ENCODE data around the gene CUL9.

CUL9 gene

DNA sequence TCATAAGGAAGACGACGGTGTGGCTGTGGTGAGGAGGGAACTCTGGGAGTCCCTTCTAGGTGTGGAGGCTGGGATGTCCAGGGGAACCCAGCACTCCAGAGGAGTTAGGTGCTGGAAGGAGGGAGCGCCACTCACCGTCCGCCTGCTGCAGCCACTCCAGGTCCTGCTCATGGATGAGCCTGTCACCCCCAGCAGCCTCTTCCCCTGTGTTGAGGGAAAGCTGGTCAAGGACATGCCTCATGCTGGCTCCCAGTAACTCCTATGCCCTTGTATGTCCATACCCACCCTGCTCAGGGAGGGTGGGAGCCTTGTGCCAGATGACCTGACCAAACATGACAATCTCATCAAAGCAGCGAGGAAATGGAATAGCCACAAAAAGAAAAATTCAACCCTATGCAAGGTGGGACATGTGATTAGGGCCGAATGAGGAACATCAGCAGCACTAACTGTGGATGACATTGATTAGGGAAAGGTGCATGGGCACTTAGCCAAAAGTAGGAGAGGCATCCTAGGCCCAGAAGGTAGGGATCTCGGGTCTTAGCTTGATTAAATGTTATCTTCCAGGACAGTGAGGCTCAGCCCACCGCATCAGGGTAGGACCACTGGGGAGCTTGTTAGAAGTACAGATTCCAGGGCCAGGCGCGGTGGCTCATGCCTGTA, 44.3 kb downstream of the CUL9 start:
- H3K9ac ChIP-seq (ENCODE audit: low read length in 5 of 5): no peak overlapping the region
- H3K27me3 ChIP-seq (ENCODE audit: control insufficient read depth in 5 of 5, insufficient read depth in 4 of 5, low read length in 5 of 5): no peaks in the 10 kb centered on the region
- peaks cover 0 to 38% (median 23%) of the 10 kb centered on the region in 5 donors for H3K36me3 ChIP-seq (ENCODE audit: control insufficient read depth in 5 of 5, insufficient read depth in 5 of 5, low read length in 5 of 5)
- no peak overlapping the region for H3K4me3 ChIP-seq (ENCODE audit: low read depth in 1 of 5, low read length in 5 of 5)
- peaks cover 2 to 21% (median 8%) of the 10 kb centered on the region in 5 donors for H3K4me1 ChIP-seq (ENCODE audit: control insufficient read depth in 5 of 5, insufficient read depth in 5 of 5, low read length in 5 of 5)
- no peak overlapping the region for H3K27ac ChIP-seq (ENCODE audit: low read depth, low read length)
- H3K9me3 ChIP-seq (ENCODE audit: control insufficient read depth in 5 of 5, low read length in 5 of 5): no peaks in the 10 kb centered on the region

DNA sequence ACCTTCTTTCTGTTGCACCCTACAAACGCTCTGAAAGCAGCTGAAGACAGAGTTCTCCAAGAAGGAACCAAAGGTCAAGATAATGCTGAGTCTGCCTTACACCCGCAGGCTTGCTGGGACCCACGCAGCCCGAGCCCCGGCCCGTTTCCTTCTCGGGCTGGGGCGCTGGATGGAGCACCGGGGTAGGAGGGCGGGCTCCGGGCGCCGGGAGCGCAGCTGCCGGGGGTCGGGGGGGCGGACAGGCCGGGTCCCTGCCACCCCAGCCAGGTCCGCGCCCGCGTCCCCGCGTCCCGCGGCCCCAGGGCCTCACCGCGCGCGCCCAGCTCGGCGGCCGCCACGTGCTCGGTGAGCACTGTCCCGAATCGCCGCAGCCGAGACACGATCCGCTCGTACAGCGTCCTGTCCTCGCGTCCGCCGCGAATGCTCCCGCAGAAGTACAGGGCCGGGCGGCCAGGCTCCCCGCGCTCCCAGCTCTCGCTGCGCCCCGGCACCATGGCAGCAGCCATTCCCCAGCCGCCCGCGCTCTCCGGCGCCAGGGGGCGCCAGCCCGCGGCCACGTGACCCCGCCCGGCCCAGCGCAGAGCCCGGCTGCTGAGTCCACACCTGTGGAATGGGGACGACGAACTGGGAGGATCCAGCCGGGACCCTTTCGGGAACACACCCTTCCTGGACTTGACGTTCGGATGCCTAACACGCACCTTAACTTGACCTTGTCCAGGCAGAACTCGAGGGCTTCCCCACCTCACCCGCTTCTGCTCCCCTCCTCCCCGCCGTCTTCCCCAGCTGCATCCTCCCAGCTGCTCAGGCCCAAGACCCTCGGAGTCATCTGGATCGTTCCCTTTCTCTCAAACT, 47.2 kb downstream of the CUL9 start, which contains the start of gene DNPH1:
DNPH1 (minus strand) TSS at position 531 of the 852 bp plus-strand sequence; CDS start at position 506, 25 bp downstream.
- peak within 1 kb of the TSS; percentile 46 to 78 (median 53) for H3K9ac ChIP-seq (ENCODE audit: low read length in 5 of 5)
- H3K4me1 ChIP-seq (ENCODE audit: control insufficient read depth in 5 of 5, insufficient read depth in 5 of 5, low read length in 5 of 5): peaks cover 2 to 17% (median 8%) of the 10 kb centered on the region in 5 donors
- H3K9me3 ChIP-seq (ENCODE audit: control insufficient read depth in 5 of 5, low read length in 5 of 5): no peaks in the 10 kb centered on the region
- peaks cover 0 to 12% (median 4%) of the 10 kb centered on the region in 5 donors for H3K36me3 ChIP-seq (ENCODE audit: control insufficient read depth in 5 of 5, insufficient read depth in 5 of 5, low read length in 5 of 5)
- no peak within 1 kb of the TSS for H3K27ac ChIP-seq (ENCODE audit: low read depth, low read length)
- H3K27me3 ChIP-seq (ENCODE audit: control insufficient read depth in 5 of 5, insufficient read depth in 4 of 5, low read length in 5 of 5): peaks cover 0 to 4% (median 0%) of the 10 kb centered on the region in 5 donors
- peak within 1 kb of the TSS; percentile 56 to 76 (median 71) for H3K4me3 ChIP-seq (ENCODE audit: low read depth in 1 of 5, low read length in 5 of 5)

DNA sequence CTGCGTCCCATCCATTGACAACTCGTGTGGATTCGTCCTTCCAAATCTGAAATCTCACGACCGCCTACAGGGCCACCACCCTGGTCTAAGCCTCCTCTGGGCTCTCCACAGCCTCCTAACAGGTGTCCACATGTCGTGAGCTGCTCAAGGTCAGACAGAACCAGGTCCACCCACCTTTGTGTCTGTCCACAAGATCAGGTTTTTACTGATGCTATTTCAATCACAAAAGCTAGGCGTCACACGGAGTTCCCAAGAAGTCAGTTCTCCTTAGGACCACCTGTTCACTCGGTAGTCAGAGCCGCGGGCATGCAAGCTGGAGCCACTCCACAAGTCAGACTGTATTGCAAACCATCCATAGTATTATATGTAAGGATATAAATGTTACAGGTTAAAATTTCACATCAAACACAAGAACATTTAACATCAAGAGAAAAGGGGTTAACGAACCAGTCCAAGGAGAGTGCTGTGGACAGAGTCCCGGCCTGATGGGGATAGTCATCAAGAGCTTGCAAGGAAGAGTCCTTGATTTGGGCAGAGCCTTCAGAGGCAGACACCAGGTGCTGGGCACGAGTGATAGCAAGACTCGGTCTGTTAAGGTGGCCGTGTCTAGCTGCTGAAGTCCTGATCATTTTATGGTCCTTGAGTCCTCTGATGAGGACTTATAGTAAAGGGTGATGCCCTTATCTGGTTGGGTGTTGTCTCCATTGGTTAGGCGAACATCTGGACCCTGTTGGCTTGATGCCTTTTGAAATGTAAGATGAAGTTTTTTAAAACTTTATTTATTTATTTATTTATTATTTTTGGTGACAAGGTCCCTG, 48.0 kb downstream of the CUL9 start:
- Histone ChIP-seq H3K36me3 (ENCODE audit: control insufficient read depth in 5 of 5, insufficient read depth in 5 of 5, low read length in 5 of 5) (peaks cover 0 to 9% (median 0%) of the 10 kb centered on the region in 5 donors), H3K9ac (ENCODE audit: low read length in 5 of 5) (peak overlapping the region in 1 of 5 donors; percentile 67), H3K4me3 (ENCODE audit: low read depth in 1 of 5, low read length in 5 of 5) (peak overlapping the region in 3 of 5 donors; percentile 22 to 76 (median 69)), H3K4me1 (ENCODE audit: control insufficient read depth in 5 of 5, insufficient read depth in 5 of 5, low read length in 5 of 5) (peaks cover 2 to 14% (median 8%) of the 10 kb centered on the region in 5 donors), H3K27me3 (ENCODE audit: control insufficient read depth in 5 of 5, insufficient read depth in 4 of 5, low read length in 5 of 5) (peaks cover 0 to 4% (median 0%) of the 10 kb centered on the region in 5 donors), H3K27ac (ENCODE audit: low read depth, low read length) (no peak overlapping the region), H3K9me3 (ENCODE audit: control insufficient read depth in 5 of 5, low read length in 5 of 5) (no peaks in the 10 kb centered on the region)

DNA sequence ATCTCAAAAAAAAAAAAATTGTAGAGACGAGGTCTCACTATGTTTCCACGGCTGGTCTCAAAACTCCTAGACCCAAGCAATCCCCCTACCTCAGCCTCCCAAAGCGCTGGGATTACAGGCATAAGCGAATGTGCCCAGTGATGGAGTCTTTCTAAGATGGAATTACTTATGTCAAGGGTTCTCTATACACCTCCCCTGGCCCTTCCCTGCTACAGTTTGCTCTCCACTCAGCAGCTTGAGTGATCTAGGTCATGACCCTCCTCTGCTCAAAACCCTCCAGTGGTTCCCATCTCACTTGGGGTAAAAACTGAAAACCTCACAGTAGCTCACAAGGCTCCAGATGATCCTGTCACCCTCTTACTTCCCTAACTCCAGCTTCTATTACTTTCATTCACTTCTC, 49.1 kb downstream of the CUL9 start:
- H3K4me3 ChIP-seq (ENCODE audit: low read depth in 1 of 5, low read length in 5 of 5): no peak overlapping the region
- no peak overlapping the region for H3K9ac ChIP-seq (ENCODE audit: low read length in 5 of 5)
- no peaks in the 10 kb centered on the region for H3K9me3 ChIP-seq (ENCODE audit: control insufficient read depth in 5 of 5, low read length in 5 of 5)
- no peak overlapping the region for H3K27ac ChIP-seq (ENCODE audit: low read depth, low read length)
- peaks cover 0 to 2% (median 0%) of the 10 kb centered on the region in 5 donors for H3K36me3 ChIP-seq (ENCODE audit: control insufficient read depth in 5 of 5, insufficient read depth in 5 of 5, low read length in 5 of 5)
- H3K27me3 ChIP-seq (ENCODE audit: control insufficient read depth in 5 of 5, insufficient read depth in 4 of 5, low read length in 5 of 5): peaks cover 0 to 4% (median 0%) of the 10 kb centered on the region in 5 donors
- peaks cover 2 to 14% (median 8%) of the 10 kb centered on the region in 5 donors for H3K4me1 ChIP-seq (ENCODE audit: control insufficient read depth in 5 of 5, insufficient read depth in 5 of 5, low read length in 5 of 5)

DNA sequence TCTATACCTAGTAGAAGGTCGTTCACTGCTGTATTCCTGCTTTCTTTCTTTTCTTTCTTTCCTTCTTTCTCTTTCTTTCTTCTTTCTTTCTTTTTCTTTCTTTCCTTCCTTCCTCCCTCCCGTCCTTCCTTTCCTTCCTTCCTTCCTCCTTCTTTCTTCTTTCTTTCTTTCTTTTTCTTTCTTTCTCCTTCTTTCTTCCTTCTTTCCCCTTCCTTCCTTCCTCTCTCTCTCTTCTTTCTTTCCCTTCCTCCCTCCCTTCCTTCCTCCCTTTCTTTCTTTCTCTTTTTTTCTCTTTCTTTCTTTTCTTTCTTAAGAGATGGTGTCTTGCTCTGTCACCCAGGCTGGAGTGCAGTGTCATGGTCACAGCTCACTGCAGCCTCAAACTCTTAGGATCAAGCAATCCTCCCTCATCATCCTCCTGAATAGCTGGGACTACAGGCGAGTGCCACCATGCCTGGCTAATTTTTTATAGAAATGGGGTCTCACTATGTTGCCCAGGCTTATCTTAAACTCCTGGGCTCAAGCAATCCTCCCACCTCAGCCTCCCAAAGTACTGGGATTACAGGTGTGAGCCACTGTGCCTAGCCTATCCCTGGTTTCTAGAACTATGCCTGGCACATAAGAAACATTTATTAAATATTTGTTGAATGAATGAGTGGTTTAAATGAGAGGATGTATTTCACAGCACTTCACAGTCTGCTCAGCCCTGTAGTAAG, 49.9 kb downstream of the CUL9 start:
- Histone ChIP-seq H3K9ac (ENCODE audit: low read length in 5 of 5) (no peak overlapping the region), H3K9me3 (ENCODE audit: control insufficient read depth in 5 of 5, low read length in 5 of 5) (no peaks in the 10 kb centered on the region), H3K27ac (ENCODE audit: low read depth, low read length) (no peak overlapping the region), H3K36me3 (ENCODE audit: control insufficient read depth in 5 of 5, insufficient read depth in 5 of 5, low read length in 5 of 5) (no peaks in the 10 kb centered on the region), H3K27me3 (ENCODE audit: control insufficient read depth in 5 of 5, insufficient read depth in 4 of 5, low read length in 5 of 5) (peaks cover 0 to 4% (median 0%) of the 10 kb centered on the region in 5 donors), H3K4me1 (ENCODE audit: control insufficient read depth in 5 of 5, insufficient read depth in 5 of 5, low read length in 5 of 5) (peaks cover 2 to 14% (median 8%) of the 10 kb centered on the region in 5 donors), H3K4me3 (ENCODE audit: low read depth in 1 of 5, low read length in 5 of 5) (no peak overlapping the region)

DNA sequence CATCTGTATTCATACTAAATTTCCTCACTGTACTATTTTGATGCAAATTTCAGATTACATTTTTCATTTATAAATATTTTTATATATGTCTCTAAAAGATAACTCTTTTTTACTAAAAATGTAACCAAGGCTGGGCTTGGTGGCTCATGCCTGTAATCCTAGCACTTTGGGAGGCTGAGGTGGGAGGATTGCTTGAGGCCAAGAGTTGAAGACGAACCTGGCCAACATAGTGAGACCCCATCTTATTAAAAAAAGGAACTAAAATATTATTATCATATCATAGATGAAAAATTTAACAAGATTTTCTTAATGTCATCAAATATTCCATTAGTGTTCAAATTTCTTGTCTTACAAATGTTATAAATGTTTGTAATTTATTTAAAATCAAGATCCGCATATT, 53.8 kb downstream of the CUL9 start:
- Histone ChIP-seq H3K9me3 (ENCODE audit: control insufficient read depth in 5 of 5, low read length in 5 of 5) (peaks cover 0 to 4% (median 0%) of the 10 kb centered on the region in 5 donors), H3K9ac (ENCODE audit: low read length in 5 of 5) (no peak overlapping the region), H3K36me3 (ENCODE audit: control insufficient read depth in 5 of 5, insufficient read depth in 5 of 5, low read length in 5 of 5) (no peaks in the 10 kb centered on the region), H3K4me3 (ENCODE audit: low read depth in 1 of 5, low read length in 5 of 5) (no peak overlapping the region), H3K27ac (ENCODE audit: low read depth, low read length) (no peak overlapping the region), H3K27me3 (ENCODE audit: control insufficient read depth in 5 of 5, insufficient read depth in 4 of 5, low read length in 5 of 5) (peaks cover 0 to 5% (median 3%) of the 10 kb centered on the region in 5 donors), H3K4me1 (ENCODE audit: control insufficient read depth in 5 of 5, insufficient read depth in 5 of 5, low read length in 5 of 5) (no peaks in the 10 kb centered on the region)

DNA sequence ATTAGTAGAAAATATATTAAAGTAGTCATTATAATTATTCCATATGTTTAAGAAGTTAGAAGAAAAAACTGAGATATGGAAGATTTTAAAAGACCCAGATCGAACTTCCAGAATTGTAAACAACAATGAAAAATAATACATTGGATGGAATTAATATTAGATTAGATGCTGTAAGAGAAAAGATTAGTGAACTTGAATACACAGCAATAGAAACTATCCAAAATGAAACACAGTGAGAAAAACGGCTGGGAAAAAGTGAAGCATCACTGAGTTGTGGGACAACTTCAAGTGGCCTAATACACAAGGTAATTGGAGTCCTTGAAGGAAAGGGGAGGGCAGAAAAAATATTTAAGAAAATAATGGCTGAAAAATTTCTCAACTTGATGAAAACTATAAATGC, 57.1 kb downstream of the CUL9 start:
- no peaks in the 10 kb centered on the region for H3K4me1 ChIP-seq (ENCODE audit: control insufficient read depth in 5 of 5, insufficient read depth in 5 of 5, low read length in 5 of 5)
- no peak overlapping the region for H3K9ac ChIP-seq (ENCODE audit: low read length in 5 of 5)
- peaks cover 0 to 4% (median 0%) of the 10 kb centered on the region in 5 donors for H3K9me3 ChIP-seq (ENCODE audit: control insufficient read depth in 5 of 5, low read length in 5 of 5)
- H3K27ac ChIP-seq (ENCODE audit: low read depth, low read length): no peak overlapping the region
- H3K4me3 ChIP-seq (ENCODE audit: low read depth in 1 of 5, low read length in 5 of 5): no peak overlapping the region
- peaks cover 13 to 26% (median 18%) of the 10 kb centered on the region in 5 donors for H3K27me3 ChIP-seq (ENCODE audit: control insufficient read depth in 5 of 5, insufficient read depth in 4 of 5, low read length in 5 of 5)
- H3K36me3 ChIP-seq (ENCODE audit: control insufficient read depth in 5 of 5, insufficient read depth in 5 of 5, low read length in 5 of 5): no peaks in the 10 kb centered on the region

DNA sequence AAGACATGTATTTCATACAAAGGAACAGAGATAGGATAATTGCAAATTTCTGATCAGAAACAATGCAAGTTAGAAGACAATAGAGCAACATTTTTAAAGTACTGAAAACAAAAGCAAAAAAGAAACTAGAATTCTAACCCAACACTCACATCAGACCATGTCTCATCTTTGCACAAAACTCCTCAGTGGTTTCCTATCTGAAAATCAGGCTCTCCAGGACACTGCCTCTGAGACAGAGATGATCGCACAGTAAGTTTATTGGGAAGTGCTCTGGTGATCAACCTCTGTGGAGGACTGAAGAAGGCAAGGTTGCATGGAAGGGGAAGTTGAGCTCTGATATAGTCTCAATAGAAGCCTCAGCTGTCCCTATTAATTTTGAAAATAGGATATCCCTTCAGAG, 59.0 kb downstream of the CUL9 start:
- no peak overlapping the region for H3K9ac ChIP-seq (ENCODE audit: low read length in 5 of 5)
- peaks cover 20 to 37% (median 28%) of the 10 kb centered on the region in 5 donors for H3K27me3 ChIP-seq (ENCODE audit: control insufficient read depth in 5 of 5, insufficient read depth in 4 of 5, low read length in 5 of 5)
- H3K36me3 ChIP-seq (ENCODE audit: control insufficient read depth in 5 of 5, insufficient read depth in 5 of 5, low read length in 5 of 5): no peaks in the 10 kb centered on the region
- H3K27ac ChIP-seq (ENCODE audit: low read depth, low read length): no peak overlapping the region
- H3K9me3 ChIP-seq (ENCODE audit: control insufficient read depth in 5 of 5, low read length in 5 of 5): peaks cover 0 to 4% (median 0%) of the 10 kb centered on the region in 5 donors
- no peak overlapping the region for H3K4me3 ChIP-seq (ENCODE audit: low read depth in 1 of 5, low read length in 5 of 5)
- H3K4me1 ChIP-seq (ENCODE audit: control insufficient read depth in 5 of 5, insufficient read depth in 5 of 5, low read length in 5 of 5): no peaks in the 10 kb centered on the region

DNA sequence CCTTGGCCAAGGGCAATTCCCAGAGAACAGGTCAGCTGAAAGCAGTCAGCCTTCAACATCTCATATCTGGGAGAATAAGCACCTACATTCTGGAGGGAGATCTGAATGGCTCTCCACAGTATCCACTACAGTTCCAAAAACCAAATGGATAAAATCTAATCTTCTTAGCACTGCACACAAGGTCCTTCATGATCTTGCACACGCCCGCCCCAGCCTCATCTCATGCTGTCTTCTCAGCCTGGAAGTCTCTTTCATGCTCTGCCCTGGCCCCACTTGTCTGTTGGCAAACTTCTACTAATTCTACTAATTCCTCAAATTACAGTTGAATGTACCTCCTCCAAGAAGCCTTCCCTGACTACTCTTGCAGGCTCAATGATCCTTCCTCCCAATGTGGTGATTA, 59.5 kb downstream of the CUL9 start:
- no peaks in the 10 kb centered on the region for H3K36me3 ChIP-seq (ENCODE audit: control insufficient read depth in 5 of 5, insufficient read depth in 5 of 5, low read length in 5 of 5)
- no peak overlapping the region for H3K4me3 ChIP-seq (ENCODE audit: low read depth in 1 of 5, low read length in 5 of 5)
- no peak overlapping the region for H3K9ac ChIP-seq (ENCODE audit: low read length in 5 of 5)
- H3K4me1 ChIP-seq (ENCODE audit: control insufficient read depth in 5 of 5, insufficient read depth in 5 of 5, low read length in 5 of 5): peaks cover 0 to 2% (median under 1%) of the 10 kb centered on the region in 5 donors
- peaks cover 0 to 4% (median 0%) of the 10 kb centered on the region in 5 donors for H3K9me3 ChIP-seq (ENCODE audit: control insufficient read depth in 5 of 5, low read length in 5 of 5)
- H3K27me3 ChIP-seq (ENCODE audit: control insufficient read depth in 5 of 5, insufficient read depth in 4 of 5, low read length in 5 of 5): peaks cover 20 to 37% (median 30%) of the 10 kb centered on the region in 5 donors
- no peak overlapping the region for H3K27ac ChIP-seq (ENCODE audit: low read depth, low read length)
